HG02610 (cell line): ENCODE data around the gene MTERF4.

ENCODE experiments used
- ATAC-seq: cut with Tn5 transposase; IDR thresholded peaks from one replicate; pipeline ENCODE4 v1.9.1; 2021; ENCODE audit warnings: mild to moderate bottlenecking, moderate library complexity; ENCODE audit not compliant: unreplicated experiment

The MTERF4 gene

DNA sequence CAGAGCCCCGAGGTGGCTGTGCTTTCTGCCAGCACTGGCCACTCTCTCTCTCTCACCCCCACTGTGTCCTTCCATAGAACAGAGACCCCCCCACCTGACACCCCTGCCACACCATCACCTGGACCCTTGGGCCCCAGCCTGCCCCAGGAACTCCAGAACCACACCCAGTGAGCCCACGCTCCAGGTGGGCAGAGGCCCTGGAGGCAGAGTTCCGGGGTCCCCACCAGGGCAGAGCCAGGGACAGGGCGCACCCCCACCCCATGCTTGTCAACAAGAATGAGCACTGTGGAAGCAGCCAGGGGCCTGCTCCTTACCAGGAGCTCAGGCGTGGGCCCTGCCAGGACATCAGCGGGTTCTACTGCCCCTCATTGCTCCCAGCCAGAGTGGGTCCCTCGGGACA lies 32.6 kb upstream of the MTERF4 start:
- ATAC-seq: no peak

DNA sequence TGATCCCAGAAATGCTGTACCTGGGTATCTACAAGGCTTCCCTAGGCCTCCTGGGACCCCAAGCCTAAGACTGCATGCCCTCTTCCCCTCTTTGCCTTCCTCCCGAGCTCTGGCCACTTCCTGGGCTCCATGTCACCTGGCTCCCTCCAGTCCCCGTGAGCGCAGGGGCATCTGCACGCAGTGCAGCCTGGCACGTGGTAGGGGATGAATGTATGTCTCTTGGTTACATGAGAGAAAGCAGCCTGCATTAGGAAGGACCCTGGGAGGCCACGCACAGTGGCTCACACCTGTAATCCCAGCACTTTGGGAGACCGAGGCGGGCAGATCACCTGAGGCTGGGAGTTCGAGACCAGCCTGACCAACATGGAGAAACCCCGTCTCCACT lies 31.3 kb upstream of the MTERF4 start:
- no peak for ATAC-seq

DNA sequence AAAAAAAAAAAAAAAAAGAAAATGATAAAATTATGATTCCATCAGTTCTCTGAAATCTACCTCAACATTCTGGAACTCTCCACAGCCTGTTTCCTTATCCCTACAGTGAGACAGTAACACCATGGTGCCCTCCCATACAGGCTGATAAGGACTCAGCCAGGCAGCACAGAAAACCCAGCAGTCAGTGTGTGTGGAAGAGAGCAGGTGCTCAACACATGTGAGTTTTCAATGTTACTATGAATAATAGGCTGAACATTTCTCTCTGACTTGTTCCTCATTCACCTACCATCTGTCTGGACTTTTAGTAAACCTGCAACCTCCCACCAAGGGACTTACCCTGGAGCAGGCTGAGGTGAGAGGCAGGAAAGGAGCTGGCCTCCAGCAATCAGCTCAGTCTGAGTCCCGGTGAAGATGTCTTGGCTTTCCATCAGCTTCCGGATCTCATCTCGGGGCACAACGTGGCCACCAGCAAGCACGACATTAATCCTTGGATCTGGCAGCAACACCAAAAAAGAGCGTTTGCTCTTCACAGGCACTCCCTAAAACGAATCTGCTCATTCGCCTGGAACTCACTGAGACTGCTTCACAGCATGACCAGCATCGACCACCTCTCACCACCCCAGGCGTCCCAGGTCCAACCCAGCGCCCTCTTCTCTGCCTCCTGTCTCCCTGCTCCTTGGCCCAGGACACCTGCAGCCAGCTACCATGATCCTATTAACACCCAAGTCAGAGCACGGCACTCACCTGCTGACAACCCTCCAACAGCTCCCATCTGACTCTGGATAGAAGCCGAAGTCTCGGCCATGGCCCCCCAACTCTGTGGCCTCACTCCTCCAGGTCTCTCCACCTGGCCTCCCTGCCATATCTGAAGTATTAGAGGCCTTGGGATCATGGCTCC lies 30.7 kb upstream of the MTERF4 start:
- no peak for ATAC-seq

- ATAC-seq: no peak
These were observed 29.4 kb upstream of the MTERF4 start for GRCh38 chr2:241131531-241131930.

- ATAC-seq: no peak
These were observed 28.2 kb upstream of the MTERF4 start for GRCh38 chr2:241130316-241130715.

- no peak for ATAC-seq
These were observed 27.2 kb upstream of the MTERF4 start for GRCh38 chr2:241129086-241129871.

GRCh38 chr2:241128266-241128665 lies 26.2 kb upstream of the MTERF4 start:
- no peak for ATAC-seq

DNA sequence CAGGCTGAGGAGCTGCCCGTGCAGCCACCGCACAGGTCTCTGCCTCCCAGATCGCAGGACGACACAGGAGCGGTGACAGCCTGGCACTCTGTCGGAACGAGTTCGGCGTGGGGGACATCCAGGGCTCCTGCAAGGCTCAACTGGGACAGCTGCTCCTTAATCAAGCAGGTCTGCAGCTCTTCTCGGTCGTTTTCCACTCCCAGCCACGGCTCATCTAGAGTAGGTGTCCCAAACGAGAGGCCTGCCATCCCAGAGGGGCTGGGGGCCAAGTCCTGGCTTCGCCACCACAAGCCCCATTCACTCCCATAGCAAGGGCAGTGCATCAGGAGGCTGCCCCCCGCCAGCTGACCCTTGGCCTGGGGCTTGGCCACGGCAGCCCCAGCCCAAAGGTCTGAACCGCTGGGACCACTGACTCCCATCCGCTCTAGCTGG lies 24.7 kb upstream of the MTERF4 start:
- ATAC-seq: no peak

DNA sequence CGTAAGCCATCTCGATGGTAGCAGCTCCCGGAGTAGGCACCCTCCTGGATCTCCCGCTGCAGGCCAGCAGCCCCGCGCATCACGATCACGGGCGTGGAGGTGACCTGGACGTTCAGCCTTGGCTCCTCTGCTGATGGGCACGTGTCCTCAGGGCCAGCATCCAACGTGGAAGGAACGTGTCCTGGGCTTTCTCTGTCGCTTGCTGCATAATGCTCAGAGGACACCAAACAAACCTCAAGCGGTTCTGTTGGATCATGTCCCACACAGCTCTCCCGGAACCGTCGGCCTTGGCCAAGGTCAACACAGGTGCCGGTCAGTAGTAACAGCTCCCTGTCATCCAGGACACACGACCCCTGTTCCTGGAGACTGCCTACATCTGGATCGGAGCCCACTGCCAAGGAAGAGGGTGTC lies 24.1 kb upstream of the MTERF4 start:
- no peak for ATAC-seq

GRCh38 chr2:241125626-241126025 lies 23.5 kb upstream of the MTERF4 start:
- no peak for ATAC-seq

DNA sequence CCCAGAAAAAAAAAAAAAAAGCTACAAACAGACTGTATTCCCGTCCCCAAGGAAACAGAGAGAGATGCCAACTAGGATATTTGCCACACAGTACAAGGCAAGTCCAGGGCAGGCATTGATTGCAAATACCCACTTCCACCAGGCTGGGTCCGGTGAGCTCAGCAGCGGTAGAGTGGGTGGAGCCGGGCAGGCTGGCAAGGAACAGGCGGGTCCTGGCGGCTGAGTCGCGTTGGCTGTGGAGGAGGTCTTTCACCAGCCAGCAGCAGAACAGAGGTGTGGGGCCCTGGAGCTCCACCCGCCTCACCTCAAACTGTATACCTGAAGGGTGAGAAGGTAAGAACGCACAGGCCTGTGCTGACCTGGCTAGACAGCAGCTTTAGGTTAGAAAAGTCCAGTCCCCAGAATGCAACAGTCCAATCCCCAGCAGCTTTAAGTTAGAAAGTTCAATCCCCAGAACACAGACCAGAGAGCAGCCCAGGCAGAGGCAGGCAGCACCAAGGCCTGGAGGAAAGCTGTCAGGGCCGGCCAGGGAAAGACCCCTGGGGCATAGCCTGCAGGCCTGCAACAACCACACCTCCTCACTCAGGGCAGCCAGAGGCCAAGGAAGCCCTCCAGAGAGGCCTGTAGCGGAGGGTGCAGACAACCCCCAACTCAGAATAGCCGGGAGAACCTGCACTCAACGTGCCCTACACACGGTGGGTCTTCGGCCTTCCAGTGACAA lies 21.9 kb upstream of the MTERF4 start:
- no peak for ATAC-seq

GRCh38 chr2:241122376-241123002 lies 20.4 kb upstream of the MTERF4 start:
- ATAC-seq: no peak

GRCh38 chr2:241121008-241121407 lies 18.9 kb upstream of the MTERF4 start:
- ATAC-seq: no peak

- no peak for ATAC-seq
These were observed 18.4 kb upstream of the MTERF4 start for GRCh38 chr2:241120440-241120839.

GRCh38 chr2:241118737-241119505 lies 16.8 kb upstream of the MTERF4 start:
- ATAC-seq: no peak

GRCh38 chr2:241116606-241117560 lies 14.8 kb upstream of the MTERF4 start:
- no peak for ATAC-seq

- no peak for ATAC-seq
These were observed 13.3 kb upstream of the MTERF4 start for GRCh38 chr2:241115361-241115760.

DNA sequence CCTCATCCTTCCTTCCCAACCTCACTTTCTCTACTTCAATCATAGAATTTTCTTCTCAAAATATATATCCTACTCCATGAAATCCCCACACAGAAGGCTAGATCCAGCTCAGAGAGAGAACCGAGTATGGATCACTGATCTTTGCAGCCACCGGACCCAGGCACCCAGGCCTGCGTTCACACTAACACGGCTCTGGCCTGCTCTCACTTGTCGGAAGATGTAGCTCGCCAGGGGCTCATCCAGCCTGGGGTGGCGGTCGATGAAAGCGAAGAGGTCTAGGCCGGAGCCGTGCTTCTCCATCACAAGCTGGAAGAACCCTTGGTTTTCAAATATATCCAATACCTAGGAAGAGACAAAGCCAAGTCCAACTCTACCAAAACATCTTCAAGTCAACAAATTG lies 12.7 kb upstream of the MTERF4 start:
- ATAC-seq: no peak

- peak; percentile 39 for ATAC-seq
These were observed 10.5 kb upstream of the MTERF4 start for GRCh38 chr2:241112592-241112991.
